Pancreas (tissue), 10 donors: ENCODE results near the gene FHL1. TPM values are rescaled to one million over a fixed set of nuclear protein-coding genes. Genes with fewer than 3 reads are reported as not detected.

Experiments
- ATAC-seq, 4 donors: fragments of 200-7000 bp; cut with Tn5 transposase; one replicate each; pipeline versions ENCODE4 v1.8.0 to v1.9.1; 2020; ENCODE audit warnings: mild to moderate bottlenecking in 4 of 4, moderate library complexity in 4 of 4
- DNase-seq, 6 donors: peaks; one replicate each; pipeline ENCODE4 v3.0.0-alpha.2; 2020
- FAIRE-seq: peaks from 2 replicates; lab custom pipeline; 2012; peaks lifted over from hg19 to GRCh38; lab: Jason Lieb, UNC
- H3K27ac ChIP-seq, 4 donors: fragments of 200-600 bp; sonication (generic); 1 replicate in 3 of 4; 2 replicates in 1 of 4; pipeline versions ENCODE4 v1.5.0 to v1.8.0; 2020
- H3K27me3 ChIP-seq, 4 donors: fragments of 200-600 bp; one replicate each; pipeline ENCODE4 v1.8.0; 2021
- H3K36me3 ChIP-seq, 3 donors: fragments of 200-600 bp; sonication (generic) in 1 of 3; one replicate each; pipeline versions ENCODE4 v1.5.0 to v1.8.0; 2020 to 2021
- H3K4me1 ChIP-seq, 3 donors: fragments of 200-600 bp; one replicate each; pipeline ENCODE4 v1.8.0; 2021
- H3K4me3 ChIP-seq, 4 donors: fragments of 200-600 bp; sonication (generic) in 2 of 4; one replicate each; pipeline versions ENCODE4 v1.5.0 to v1.8.0; 2020 to 2021
- H3K9me3 ChIP-seq, 4 donors: fragments of 200-600 bp; one replicate each; pipeline ENCODE4 v1.8.0; 2021
- WGBS, 2 donors: extraction: QIAGEN DNeasy Blood & Tissue Kit; methylation state at CpG; one replicate each; pipeline ENCODE4 v1.1.7; 2013; 5-methylcytosine and 5-hydroxymethylcytosine counted together
- intact Hi-C, 3 donors: fragments of 100-400 bp; cut with DNase I; formaldehyde crosslinking; loops; one replicate each; pipeline versions ENCODE4 v1.11.1 to v1.14.2; 2022
- polyA plus RNA-seq, 2 donors: library from polyadenylated mRNA; stranded (reverse); fragments of 200-250 nt; gene quantifications; one replicate each; pipeline ENCODE4 v1.2.3, GENCODE V29; 2013
- total RNA-seq, 6 donors: library from RNA; stranded (reverse); fragmentation: NEBNext Ultra II Directional in 4 of 6; extraction: Animal tissue kit (Norgen Biotek cat#: 25700) in 4 of 6; gene quantifications; one replicate each; pipeline versions ENCODE4 v1.2.1 to v1.2.4, GENCODE V29; 2021 to 2023
- TF ChIP-seq, protein P1 (sequence below), 4 donors: fragments of 200-600 bp; sonication (generic) in 3 of 4; IDR thresholded peaks; one replicate each; pipeline versions ENCODE4 v1.5.0 to v1.8.0; 2021; ENCODE audit warnings: antibody characterized with exemption in 4 of 4
- donor health status: healthy with polysubstance abuse.
- donor health status: DM: no; HTN: no; CAD: no; lungs with moderate emphysema.
- donor health status: DM: no; HTN: no; CAD: no.
- donor health status: control.
- donor health status: control.
- donor health status: Bipolar disorder and iron deficiency.
- donor health status: DM: yes; HTN: yes; CAD: no.
- donor health status: DM: no; HTN: no; CAD: no.
- donor health status: DM: no; HTN: no; CAD: no.
- donor health status: DM: yes; HTN: yes; CAD: no.

Gene FHL1
- total and polyA plus RNA-seq, 8 donors, result 6.2 to 31.6 (median 12.7) TPM

DNA sequence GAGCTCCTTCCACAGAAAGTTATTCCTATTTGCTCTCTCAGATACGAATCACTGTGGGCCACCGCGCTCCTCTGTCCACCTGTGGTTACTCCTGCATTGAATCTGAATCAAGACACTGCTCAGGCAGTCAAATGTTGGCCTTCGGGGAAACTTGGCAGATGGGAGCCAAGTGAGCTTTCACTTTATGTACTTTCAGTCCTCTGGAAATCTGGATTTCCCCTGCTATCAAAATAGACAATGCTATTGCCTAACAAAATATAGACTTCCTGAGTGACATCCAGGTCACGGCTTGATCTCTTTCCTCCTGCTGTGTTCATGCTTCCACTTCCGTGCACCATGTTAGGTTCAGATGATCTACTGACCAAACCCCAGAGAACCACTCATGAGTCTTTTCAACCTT lies 43.8 kb downstream of the FHL1 start:
- TF ChIP-seq, protein P1, sequence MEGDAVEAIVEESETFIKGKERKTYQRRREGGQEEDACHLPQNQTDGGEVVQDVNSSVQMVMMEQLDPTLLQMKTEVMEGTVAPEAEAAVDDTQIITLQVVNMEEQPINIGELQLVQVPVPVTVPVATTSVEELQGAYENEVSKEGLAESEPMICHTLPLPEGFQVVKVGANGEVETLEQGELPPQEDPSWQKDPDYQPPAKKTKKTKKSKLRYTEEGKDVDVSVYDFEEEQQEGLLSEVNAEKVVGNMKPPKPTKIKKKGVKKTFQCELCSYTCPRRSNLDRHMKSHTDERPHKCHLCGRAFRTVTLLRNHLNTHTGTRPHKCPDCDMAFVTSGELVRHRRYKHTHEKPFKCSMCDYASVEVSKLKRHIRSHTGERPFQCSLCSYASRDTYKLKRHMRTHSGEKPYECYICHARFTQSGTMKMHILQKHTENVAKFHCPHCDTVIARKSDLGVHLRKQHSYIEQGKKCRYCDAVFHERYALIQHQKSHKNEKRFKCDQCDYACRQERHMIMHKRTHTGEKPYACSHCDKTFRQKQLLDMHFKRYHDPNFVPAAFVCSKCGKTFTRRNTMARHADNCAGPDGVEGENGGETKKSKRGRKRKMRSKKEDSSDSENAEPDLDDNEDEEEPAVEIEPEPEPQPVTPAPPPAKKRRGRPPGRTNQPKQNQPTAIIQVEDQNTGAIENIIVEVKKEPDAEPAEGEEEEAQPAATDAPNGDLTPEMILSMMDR (IDR thresholded peaks at IDR 0.05), result no peak
- Histone ChIP-seq H3K4me1 (no peaks in the 10 kb centered on the region), H3K9me3 (no peaks in the 10 kb centered on the region), H3K27me3 (no peaks in the 10 kb centered on the region), H3K27ac (no peak overlapping the region), H3K36me3 (no peaks in the 10 kb centered on the region), H3K4me3 (no peak overlapping the region)
- FAIRE-seq, result no peak
- WGBS, 2 donors, result 72% methylated on average over 6 of the region's 6 CpGs
- DNase-seq, result no peak
- no peak for ATAC-seq
- intact Hi-C loops, result no loop called here

DNA sequence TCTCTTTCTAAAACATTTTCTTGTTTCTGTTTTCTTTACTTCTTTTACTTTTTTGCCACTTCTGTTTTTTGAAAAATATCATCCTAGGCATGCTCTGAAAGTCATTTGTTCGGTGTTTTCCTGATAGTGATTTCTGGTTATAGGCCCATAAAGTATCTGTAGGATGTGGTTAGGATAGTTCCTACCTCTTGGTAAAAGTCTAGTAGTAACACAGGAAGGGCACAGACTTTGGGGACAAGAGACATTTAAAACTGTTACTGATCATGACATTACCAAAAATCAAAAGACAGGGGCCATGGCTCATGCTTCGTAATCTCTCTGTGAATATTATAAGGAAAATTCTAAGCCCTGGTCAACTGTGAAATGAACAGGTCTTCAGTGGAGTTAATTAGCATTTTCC lies 44.8 kb downstream of the FHL1 start:
- Histone ChIP-seq H3K36me3 (no peaks in the 10 kb centered on the region), H3K27ac (no peak overlapping the region), H3K27me3 (no peaks in the 10 kb centered on the region), H3K9me3 (no peaks in the 10 kb centered on the region), H3K4me1 (no peaks in the 10 kb centered on the region), H3K4me3 (no peak overlapping the region)
- TF ChIP-seq, protein P1 (IDR thresholded peaks at IDR 0.05), result no peak
- ATAC-seq, result no peak
- intact Hi-C loops, result no loop called here
- no peak for DNase-seq
- WGBS, 2 donors, result 61 to 69% methylated on average over 2 of the region's 2 CpGs
- no peak for FAIRE-seq

DNA sequence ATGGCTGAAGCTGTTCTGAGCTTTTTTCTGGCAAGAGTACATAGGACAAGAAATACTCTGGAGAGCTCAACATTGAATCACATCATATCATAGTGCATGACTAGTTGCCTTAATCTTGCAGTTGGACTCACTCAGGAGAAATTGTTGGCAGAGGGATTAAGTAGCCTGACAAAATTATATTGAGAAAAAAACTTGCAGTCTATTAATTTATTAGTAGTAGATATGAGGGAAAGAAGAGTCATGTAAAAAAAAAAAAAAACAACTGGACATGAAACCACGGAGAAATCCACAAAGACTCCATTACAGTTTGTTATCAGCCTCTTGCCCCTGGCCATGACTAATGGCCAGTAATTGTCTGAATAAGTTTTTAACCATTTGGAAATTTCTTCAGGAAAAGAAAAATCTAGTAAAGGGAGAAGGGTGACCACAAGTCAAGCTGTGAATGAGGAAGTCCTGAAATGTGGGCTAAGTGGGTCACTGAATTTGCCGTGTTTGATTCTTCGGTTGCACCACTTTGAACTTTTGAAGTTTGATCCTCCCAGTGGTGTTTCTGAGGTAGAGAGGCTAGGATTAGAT lies 45.6 kb downstream of the FHL1 start:
- H3K36me3 ChIP-seq, result no peaks in the 10 kb centered on the region
- FAIRE-seq (no peak), ATAC-seq (no peak), DNase-seq (no peak)
- no peaks in the 10 kb centered on the region for H3K9me3 ChIP-seq
- intact Hi-C loops, result no loop called here
- H3K27ac ChIP-seq, result no peak overlapping the region
- H3K4me1 ChIP-seq, result no peaks in the 10 kb centered on the region
- WGBS, 2 donors, result 63% methylated on average over 3 of the region's 3 CpGs
- H3K27me3 ChIP-seq, result no peaks in the 10 kb centered on the region
- TF ChIP-seq, protein P1 (IDR thresholded peaks at IDR 0.05), result no peak
- no peak overlapping the region for H3K4me3 ChIP-seq

DNA sequence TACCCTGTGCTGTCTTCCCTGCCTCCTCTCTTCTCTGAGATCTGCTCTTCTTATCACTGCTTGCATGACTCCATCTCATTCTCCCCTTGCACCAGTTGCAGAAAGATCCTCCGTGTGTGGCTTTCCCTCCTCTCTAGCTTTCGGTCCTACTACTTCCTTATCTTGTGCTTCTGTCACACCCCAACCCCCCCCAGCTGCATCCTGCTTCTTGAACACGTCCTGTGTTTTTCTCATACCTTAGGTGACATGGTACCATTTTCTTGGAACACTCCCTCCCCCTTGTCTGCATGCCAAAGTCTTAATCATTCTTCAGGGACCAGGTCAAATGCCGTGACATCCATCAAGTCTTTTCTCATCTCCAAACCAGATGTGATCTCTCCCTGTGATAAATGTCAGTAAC lies 46.4 kb downstream of the FHL1 start:
- Histone ChIP-seq H3K4me1 (no peaks in the 10 kb centered on the region), H3K27ac (no peak overlapping the region)

DNA sequence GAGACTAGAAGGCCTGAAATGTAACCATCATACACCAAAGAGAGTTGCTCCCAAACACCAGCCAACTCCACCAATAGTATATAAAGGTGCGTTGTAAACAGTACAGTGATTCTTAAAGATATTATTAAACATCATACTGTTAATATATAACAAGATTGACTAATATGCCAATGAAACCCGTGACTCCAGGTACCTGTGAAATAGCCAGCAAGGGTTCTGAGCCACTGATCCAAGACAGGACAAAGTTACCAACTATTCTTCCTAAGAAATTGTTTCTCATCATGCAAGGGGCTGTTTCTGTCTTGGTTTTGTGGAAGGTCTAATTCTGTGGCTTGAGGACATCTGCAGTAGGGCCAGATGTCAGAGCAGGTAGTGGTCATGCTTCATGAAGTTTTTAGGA lies 47.2 kb downstream of the FHL1 start:
- intact Hi-C loops, result no loop called here
- Histone ChIP-seq H3K27me3 (peaks cover 0 to 3% (median 0%) of the 10 kb centered on the region in 4 donors), H3K9me3 (no peaks in the 10 kb centered on the region), H3K27ac (no peak overlapping the region), H3K4me3 (no peak overlapping the region), H3K36me3 (no peaks in the 10 kb centered on the region), H3K4me1 (no peaks in the 10 kb centered on the region)
- WGBS, 2 donors, result 48 to 50% methylated on average over 2 of the region's 2 CpGs
- no peak for FAIRE-seq
- no peak for ATAC-seq
- TF ChIP-seq, protein P1 (IDR thresholded peaks at IDR 0.05), result no peak
- DNase-seq, result no peak

More for the DNA sequence above, 46.4 kb downstream of the FHL1 start:
- intact Hi-C loops, result no loop called here
- TF ChIP-seq, protein P1 (IDR thresholded peaks at IDR 0.05), result no peak
- WGBS, 2 donors, result 39 to 50% methylated on average over 4 of the region's 4 CpGs
- DNase-seq, result no peak
- ATAC-seq, result no peak
- no peak for FAIRE-seq
- Histone ChIP-seq H3K9me3 (no peaks in the 10 kb centered on the region), H3K36me3 (no peaks in the 10 kb centered on the region), H3K4me3 (no peak overlapping the region), H3K27me3 (no peaks in the 10 kb centered on the region)
